T-cell (primary cell): ENCODE measurements around the gene SSTR3. TPM values are rescaled to one million over a fixed set of nuclear protein-coding genes. Genes with fewer than 3 reads are reported as not detected.
A peak's percentile ranks its signal among the peaks of the same experiment; 100 is the strongest.

Experiments
- ATAC-seq, 4 experiments: fragments of 200-7000 bp in 3 of 4; fragments of 150-1000 bp in 1 of 4; cut with Tn5 transposase; replicated peaks in 1 of 4; 1 replicate in 3 of 4; 2 replicates in 1 of 4; pipeline ENCODE4 v1.10.0; 2021; ENCODE audit warnings: moderate library complexity in 3 of 4, mild to moderate bottlenecking in 2 of 4, moderate number of reproducible peaks in 1 of 4
- CTCF ChIA-PET, 2 donors: fragments of 300-600 bp; sonication (Branson Sonifier 250); formaldehyde crosslinking; loops; one replicate each; lab custom pipeline; 2022; ENCODE audit warnings: antibody characterized with exemption in 2 of 2; lab: Charles Lee
- POLR2A ChIA-PET, 2 donors: fragments of 300-600 bp; sonication (Branson Sonifier 250); formaldehyde crosslinking; loops; one replicate each; lab custom pipeline; 2022; ENCODE audit warnings: antibody characterized with exemption in 2 of 2; lab: Charles Lee
- DNase-seq, 35 experiments: peaks; one replicate each; pipeline versions ENCODE4 v3.0.0 to v3.0.0-alpha.2; 2013 to 2023
- H3K27ac ChIP-seq: one replicate; pipeline ENCODE4 v1.5.1; 2013; ENCODE audit warnings: low read length
- H3K27me3 ChIP-seq, 2 experiments: replicated peaks in 1 of 2; 1 replicate in 1 of 2; 2 replicates in 1 of 2; pipeline versions ENCODE4 v1.6.1 to v1.7.0; 2013; ENCODE audit warnings: low read length in 1 of 2, mixed read lengths in 1 of 2; ENCODE audit not compliant: control insufficient read depth in 2 of 2, insufficient read depth in 2 of 2; ENCODE audit errors: extremely low read depth in 1 of 2
- H3K36me3 ChIP-seq, 2 donors: 1 replicate in 1 of 2; 2 replicates in 1 of 2; pipeline versions ENCODE4 v1.6.1 to v1.7.0; 2013; ENCODE audit warnings: low read length in 1 of 2; ENCODE audit not compliant: control insufficient read depth in 2 of 2, insufficient read depth in 1 of 2; ENCODE audit errors: extremely low read depth in 1 of 2
- H3K4me1 ChIP-seq, 2 experiments: 1 replicate in 1 of 2; 2 replicates in 1 of 2; pipeline versions ENCODE4 v1.6.1 to v1.7.0; 2013; ENCODE audit warnings: low read length in 2 of 2, mixed read lengths in 1 of 2; ENCODE audit not compliant: insufficient read depth in 2 of 2, control insufficient read depth in 1 of 2; ENCODE audit errors: extremely low read depth in 1 of 2
- H3K4me3 ChIP-seq, 2 donors: 1 replicate in 1 of 2; 2 replicates in 1 of 2; pipeline versions ENCODE4 v1.5.1 to v1.7.0; 2013; ENCODE audit warnings: mild to moderate bottlenecking in 2 of 2, low read length in 1 of 2, moderate library complexity in 1 of 2; ENCODE audit not compliant: control insufficient read depth in 1 of 2; ENCODE audit errors: extremely low read depth in 1 of 2
- H3K9me3 ChIP-seq: 2 replicates; pipeline ENCODE4 v1.7.0; 2013
- H3K27ac Mint-ChIP-seq, 2 donors: one replicate each; pipeline ENCODE4 v1.8.0; 2020 to 2021; ENCODE audit warnings: mild to moderate bottlenecking in 2 of 2, mixed read lengths in 2 of 2
- H3K27me3 Mint-ChIP-seq, 2 donors: one replicate each; pipeline ENCODE4 v1.8.0; 2021 to 2022; ENCODE audit warnings: mixed read lengths in 2 of 2
- H3K36me3 Mint-ChIP-seq: one replicate; pipeline ENCODE4 v1.8.0; 2021; ENCODE audit warnings: mixed read lengths
- H3K4me1 Mint-ChIP-seq, 3 donors: one replicate each; pipeline ENCODE4 v1.8.0; 2020 to 2022; ENCODE audit warnings: mixed read lengths in 3 of 3, mild to moderate bottlenecking in 1 of 3
- H3K4me3 Mint-ChIP-seq, 3 donors: one replicate each; pipeline ENCODE4 v1.8.0; 2020 to 2022; ENCODE audit warnings: mild to moderate bottlenecking in 3 of 3, mixed read lengths in 3 of 3, moderate library complexity in 3 of 3
- H3K9me3 Mint-ChIP-seq, 3 donors: one replicate each; pipeline ENCODE4 v1.8.0; 2020 to 2022; ENCODE audit warnings: mixed read lengths in 3 of 3
- WGBS: methylation state at CpG from one replicate; pipeline ENCODE4 v1.1.5; 2013; ENCODE audit warnings: missing lambda C conversion rate; ENCODE audit not compliant: insufficient coverage; 5-methylcytosine and 5-hydroxymethylcytosine counted together
- total RNA-seq, 35 experiments: library from RNA in 6 of 35; stranded (reverse) in 6 of 35; fragments of 120-200 nt in 1 of 35; gene quantifications; one replicate each; pipeline versions ENCODE4 v1.2.1 to v1.2.4 and lab custom pipeline; 2013 to 2026

Gene SSTR3
- total RNA-seq, 5 donors from 2014 or later (not counting 1 experiment from before 2014, with no cell fraction given) = 4.6 to 8.7 (median 5.3) TPM

- Mint-ChIP-seq H3K4me3 (peak overlapping the region in 1 of 3 donors; percentile 38), H3K9me3 (no peaks in the 10 kb centered on the region), H3K36me3 (no peaks in the 10 kb centered on the region), H3K4me1 (peaks cover 41 to 52% (median 43%) of the 10 kb centered on the region in 3 donors), H3K27me3 (no peaks in the 10 kb centered on the region), H3K27ac (peak overlapping the region; percentile 59 to 81)
- H3K9me3 ChIP-seq = no peaks in the 10 kb centered on the region
- ATAC-seq (no peak), DNase-seq (no peak)
- ChIA-PET POLR2A (no interaction called here), CTCF (no interaction called here)
- 95% methylated on average over 8 of the region's 16 CpGs for WGBS
- peaks cover 2 to 16% of the 10 kb centered on the region in 2 donors for H3K36me3 ChIP-seq
- H3K27me3 ChIP-seq = no peaks in the 10 kb centered on the region
- H3K4me3 ChIP-seq = no peak overlapping the region
- H3K27ac ChIP-seq = no peak overlapping the region
- H3K4me1 ChIP-seq = peaks cover 24 to 58% of the 10 kb centered on the region in 2 experiments
Measured at GRCh38 chr22:37206118-37206840, 6.0 kb downstream of the SSTR3 start.

- H3K27ac Mint-ChIP-seq = peak overlapping the region; percentile 76 to 78
- peaks cover 42 to 58% (median 44%) of the 10 kb centered on the region in 3 donors for H3K4me1 Mint-ChIP-seq
- CTCF ChIA-PET = interaction anchor here (0.5 to 0.7 kb wide), 3 partner anchors 45 to 393 kb away, joined by 3 to 4 read pairs (median 3); no protein-coding TSS in a partner anchor
Measured at GRCh38 chr22:37205046-37205445, 7.2 kb downstream of the SSTR3 start.

GRCh38 chr22:37204045-37204655, 8.1 kb downstream of the SSTR3 start:
- Mint-ChIP-seq H3K27ac (peak overlapping the region in 1 of 2 donors; percentile 76), H3K4me1 (peaks cover 42 to 51% (median 47%) of the 10 kb centered on the region in 3 donors), H3K36me3 (no peaks in the 10 kb centered on the region), H3K4me3 (no peak overlapping the region), H3K9me3 (no peaks in the 10 kb centered on the region), H3K27me3 (no peaks in the 10 kb centered on the region)
- no peak for DNase-seq
- CTCF ChIA-PET = no interaction called here
- Histone ChIP-seq H3K4me1 (peaks cover 25 to 64% of the 10 kb centered on the region in 2 experiments), H3K9me3 (no peaks in the 10 kb centered on the region), H3K36me3 (peaks cover 2 to 9% of the 10 kb centered on the region in 2 donors), H3K4me3 (no peak overlapping the region), H3K27me3 (no peaks in the 10 kb centered on the region), H3K27ac (no peak overlapping the region)
- ATAC-seq = no peak
- POLR2A ChIA-PET = no interaction called here
- 80% methylated on average over 5 of the region's 5 CpGs for WGBS

More at GRCh38 chr22:37205046-37205445, 7.2 kb downstream of the SSTR3 start:
- ATAC-seq = no peak
- H3K27ac ChIP-seq = no peak overlapping the region
- no peak overlapping the region for H3K4me3 Mint-ChIP-seq
- H3K27me3 ChIP-seq = no peaks in the 10 kb centered on the region
- no peak overlapping the region for H3K4me3 ChIP-seq
- no peaks in the 10 kb centered on the region for H3K9me3 ChIP-seq
- H3K36me3 ChIP-seq = peaks cover 2 to 9% of the 10 kb centered on the region in 2 donors
- H3K9me3 Mint-ChIP-seq = no peaks in the 10 kb centered on the region
- H3K4me1 ChIP-seq = peaks cover 24 to 59% of the 10 kb centered on the region in 2 experiments
- 84% methylated on average over 3 of the region's 5 CpGs for WGBS
- no peak for DNase-seq
- POLR2A ChIA-PET = no interaction called here
- H3K27me3 Mint-ChIP-seq = no peaks in the 10 kb centered on the region
- H3K36me3 Mint-ChIP-seq = no peaks in the 10 kb centered on the region

- Mint-ChIP-seq H3K27me3 (no peaks in the 10 kb centered on the region), H3K4me3 (no peak overlapping the region), H3K4me1 (peaks cover 36 to 45% (median 41%) of the 10 kb centered on the region in 3 donors), H3K36me3 (no peaks in the 10 kb centered on the region), H3K27ac (peak overlapping the region in 1 of 2 donors; percentile 76), H3K9me3 (no peaks in the 10 kb centered on the region)
- WGBS = 82% methylated on average over 13 of the region's 16 CpGs
- Histone ChIP-seq H3K27ac (no peak overlapping the region), H3K27me3 (no peaks in the 10 kb centered on the region), H3K9me3 (no peaks in the 10 kb centered on the region), H3K4me1 (peaks cover 22 to 64% of the 10 kb centered on the region in 2 experiments), H3K4me3 (no peak overlapping the region), H3K36me3 (peaks cover 2 to 9% of the 10 kb centered on the region in 2 donors)
- CTCF ChIA-PET = no interaction called here
- no peak for DNase-seq
- no peak for ATAC-seq
- POLR2A ChIA-PET = no interaction called here
Measured at GRCh38 chr22:37203354-37204044, 8.8 kb downstream of the SSTR3 start.

GRCh38 chr22:37202716-37203115, 9.6 kb downstream of the SSTR3 start:
- DNase-seq (no peak), ATAC-seq (no peak)
- H3K27ac Mint-ChIP-seq = peak overlapping the region in 1 of 2 donors; percentile 16
- Histone ChIP-seq H3K27me3 (no peaks in the 10 kb centered on the region), H3K4me1 (peaks cover 19 to 63% of the 10 kb centered on the region in 2 experiments), H3K4me3 (no peak overlapping the region), H3K27ac (no peak overlapping the region), H3K9me3 (no peaks in the 10 kb centered on the region), H3K36me3 (peaks cover 2 to 9% of the 10 kb centered on the region in 2 donors)
- H3K4me3 Mint-ChIP-seq = peak overlapping the region in 1 of 3 donors; percentile 7
- H3K9me3 Mint-ChIP-seq = no peaks in the 10 kb centered on the region
- POLR2A ChIA-PET = no interaction called here
- H3K36me3 Mint-ChIP-seq = no peaks in the 10 kb centered on the region
- CTCF ChIA-PET = no interaction called here
- no peaks in the 10 kb centered on the region for H3K27me3 Mint-ChIP-seq
- peaks cover 35 to 44% (median 40%) of the 10 kb centered on the region in 3 donors for H3K4me1 Mint-ChIP-seq
- WGBS = 85% methylated on average over 3 of the region's 10 CpGs

- Histone ChIP-seq H3K27me3 (no peaks in the 10 kb centered on the region), H3K4me1 (peaks cover 15 to 63% of the 10 kb centered on the region in 2 experiments), H3K27ac (no peak overlapping the region), H3K9me3 (no peaks in the 10 kb centered on the region), H3K4me3 (no peak overlapping the region), H3K36me3 (peaks cover 0 to 4% of the 10 kb centered on the region in 2 donors)
- H3K27me3 Mint-ChIP-seq = no peaks in the 10 kb centered on the region
- no peaks in the 10 kb centered on the region for H3K36me3 Mint-ChIP-seq
- 100% methylated on average over 2 of the region's 5 CpGs for WGBS
- POLR2A ChIA-PET = no interaction called here
- peak overlapping the region in 1 of 3 donors; percentile 31 for H3K4me3 Mint-ChIP-seq
- ATAC-seq (no peak), DNase-seq (no peak)
- CTCF ChIA-PET = interaction anchor here in 1 of 2 donors (0.6 to 0.7 kb wide), 2 partner anchors 16 to 21 kb away, joined by 3 to 4 read pairs; no protein-coding TSS in a partner anchor
- H3K4me1 Mint-ChIP-seq = peaks cover 36 to 44% (median 41%) of the 10 kb centered on the region in 3 donors
- H3K9me3 Mint-ChIP-seq = no peaks in the 10 kb centered on the region
- H3K27ac Mint-ChIP-seq = peak overlapping the region; percentile 61 to 66
Measured at GRCh38 chr22:37202001-37202555, 10.2 kb downstream of the SSTR3 start.
